WTC11 (cell line): ENCODE measurements around the gene HSPB6. TPM values are rescaled to one million over a fixed set of nuclear protein-coding genes. Genes with fewer than 3 reads are reported as not detected.

Experiments used
- ATAC-seq: fragments of 200-7000 bp; cut with Tn5 transposase; 2 replicates; pipeline ENCODE4 v1.10.0; 2021; ENCODE audit warnings: mild to moderate bottlenecking, moderate library complexity
- CTCF ChIA-PET: fragments of 300-600 bp; sonication (Branson Sonifier 250); formaldehyde crosslinking; loops from one replicate; lab custom pipeline; 2021; ENCODE audit warnings: antibody characterized with exemption; lab: Charles Lee
- POLR2A ChIA-PET: fragments of 350-600 bp; sonication (Branson Sonifier 250); formaldehyde crosslinking; loops from one replicate; lab custom pipeline; 2021; ENCODE audit warnings: antibody characterized with exemption; lab: Charles Lee
- DNase-seq: peaks from one replicate; pipeline ENCODE4 v3.0.0; 2021; ENCODE audit warnings: low spot score
- H3K27ac Mint-ChIP-seq: 2 replicates; pipeline ENCODE4 v1.8.0; 2021; ENCODE audit warnings: mixed read lengths
- H3K27me3 Mint-ChIP-seq: 2 replicates; pipeline ENCODE4 v1.8.0; 2021; ENCODE audit warnings: low read depth, mild to moderate bottlenecking, moderate library complexity, mixed read lengths
- H3K36me3 Mint-ChIP-seq: 2 replicates; pipeline ENCODE4 v1.8.0; 2021; ENCODE audit warnings: mixed read lengths
- H3K4me1 Mint-ChIP-seq: 2 replicates; pipeline ENCODE4 v1.8.0; 2022; ENCODE audit warnings: mixed read lengths
- H3K4me3 Mint-ChIP-seq: 2 replicates; pipeline ENCODE4 v1.8.0; 2021; ENCODE audit warnings: mild to moderate bottlenecking, moderate library complexity, mixed read lengths
- H3K9me3 Mint-ChIP-seq: 2 replicates; pipeline ENCODE4 v1.8.0; 2021; ENCODE audit warnings: mixed read lengths
- EMX1 ChIP-seq: fragments of 250-450 bp; sonication (Bioruptor Pico); IDR thresholded peaks from 2 replicates; pipeline ENCODE4 v1.8.0; 2021; ENCODE audit warnings: mild to moderate bottlenecking
- ESRRA ChIP-seq: sonication (generic); formaldehyde crosslinking; IDR thresholded peaks from 2 replicates; pipeline ENCODE4 v1.8.1; 2022; ENCODE audit warnings: mild to moderate bottlenecking, missing genetic modification reagents, borderline replicate concordance
- FOXP1 ChIP-seq: sonication (generic); formaldehyde crosslinking; IDR thresholded peaks from 2 replicates; pipeline ENCODE4 v1.8.0; 2022; ENCODE audit warnings: missing genetic modification reagents, mild to moderate bottlenecking, moderate library complexity, borderline replicate concordance
- HMGXB4 ChIP-seq: sonication (generic); formaldehyde crosslinking; IDR thresholded peaks from 2 replicates; pipeline ENCODE4 v1.8.1; 2023; ENCODE audit warnings: mild to moderate bottlenecking, moderate library complexity, missing genetic modification reagents
- IRF1 ChIP-seq: sonication (generic); formaldehyde crosslinking; IDR thresholded peaks from 2 replicates; pipeline ENCODE4 v1.8.0; 2023; ENCODE audit warnings: missing genetic modification reagents
- MAX ChIP-seq: sonication (generic); formaldehyde crosslinking; IDR thresholded peaks from 2 replicates; pipeline ENCODE4 v1.8.0; 2022; ENCODE audit warnings: mild to moderate bottlenecking, missing genetic modification reagents
- MXD4 ChIP-seq: fragments of 250-450 bp; sonication (Bioruptor Pico); IDR thresholded peaks from 2 replicates; pipeline ENCODE4 v1.8.0; 2021; ENCODE audit warnings: mild to moderate bottlenecking, moderate library complexity, borderline replicate concordance
- NR1H2 ChIP-seq: sonication (generic); formaldehyde crosslinking; IDR thresholded peaks from 2 replicates; pipeline ENCODE4 v1.9.0; 2021; ENCODE audit warnings: mild to moderate bottlenecking, moderate library complexity, missing genetic modification reagents
- RORB ChIP-seq: fragments of 250-450 bp; sonication (Bioruptor Pico); IDR thresholded peaks from 2 replicates; pipeline ENCODE4 v1.9.0; 2021; ENCODE audit warnings: mild to moderate bottlenecking
- SMAD4 ChIP-seq: sonication (generic); formaldehyde crosslinking; IDR thresholded peaks from 2 replicates; pipeline ENCODE4 v1.8.0; 2022; ENCODE audit warnings: mild to moderate bottlenecking, missing genetic modification reagents
- TEAD1 ChIP-seq: sonication (generic); formaldehyde crosslinking; IDR thresholded peaks from 2 replicates; pipeline ENCODE4 v1.8.0; 2022; ENCODE audit warnings: mild to moderate bottlenecking, missing genetic modification reagents
- ZMAT4 ChIP-seq: fragments of 250-450 bp; sonication (Bioruptor Pico); IDR thresholded peaks from 2 replicates; pipeline ENCODE4 v1.9.0; 2021; ENCODE audit warnings: mild to moderate bottlenecking
- ZNF121 ChIP-seq: sonication (generic); formaldehyde crosslinking; IDR thresholded peaks from 2 replicates; pipeline ENCODE4 v1.8.0; 2023; ENCODE audit warnings: missing genetic modification reagents
- ZNF138 ChIP-seq: sonication (generic); formaldehyde crosslinking; conservative IDR thresholded peaks from 2 replicates; pipeline ENCODE4 v1.8.1; 2022; ENCODE audit warnings: mild to moderate bottlenecking, moderate library complexity, missing genetic modification reagents
- ZNF512 ChIP-seq: sonication (generic); formaldehyde crosslinking; IDR thresholded peaks from 2 replicates; pipeline ENCODE4 v1.8.1; 2022; ENCODE audit warnings: missing genetic modification reagents, borderline replicate concordance
- ZNF671 ChIP-seq: fragments of 250-450 bp; sonication (Bioruptor Pico); IDR thresholded peaks from 2 replicates; pipeline ENCODE4 v1.8.0; 2021; ENCODE audit warnings: mild to moderate bottlenecking
- total RNA-seq: library from RNA; stranded (reverse); gene quantifications from 3 replicates; pipeline ENCODE4 v1.2.3, GENCODE V29; 2021
- TF ChIP-seq, protein P1 (sequence below): sonication (generic); formaldehyde crosslinking; IDR thresholded peaks from 2 replicates; pipeline ENCODE4 v1.8.1; 2022; ENCODE audit warnings: low read depth, mild to moderate bottlenecking, moderate library complexity, missing genetic modification reagents, borderline replicate concordance
- TF ChIP-seq, protein P2 (sequence below): sonication (generic); formaldehyde crosslinking; IDR thresholded peaks from 2 replicates; pipeline ENCODE4 v1.8.1; 2023; ENCODE audit warnings: mild to moderate bottlenecking, missing genetic modification reagents, borderline replicate concordance
- TF ChIP-seq, protein P3 (sequence below): sonication (generic); formaldehyde crosslinking; IDR thresholded peaks from 2 replicates; pipeline ENCODE4 v1.8.0; 2023; ENCODE audit warnings: missing genetic modification reagents, mild to moderate bottlenecking, borderline replicate concordance

Gene HSPB6
- total RNA-seq, 1 experiment from 2014 or later: 1.7 TPM

GRCh38 chr19:35733180-35734125 is 23.4 kb downstream of the HSPB6 start (continued):
- TF ChIP-seq HMGXB4 (CRISPR knock-in tag): no peak
- TF ChIP-seq, protein P1, sequence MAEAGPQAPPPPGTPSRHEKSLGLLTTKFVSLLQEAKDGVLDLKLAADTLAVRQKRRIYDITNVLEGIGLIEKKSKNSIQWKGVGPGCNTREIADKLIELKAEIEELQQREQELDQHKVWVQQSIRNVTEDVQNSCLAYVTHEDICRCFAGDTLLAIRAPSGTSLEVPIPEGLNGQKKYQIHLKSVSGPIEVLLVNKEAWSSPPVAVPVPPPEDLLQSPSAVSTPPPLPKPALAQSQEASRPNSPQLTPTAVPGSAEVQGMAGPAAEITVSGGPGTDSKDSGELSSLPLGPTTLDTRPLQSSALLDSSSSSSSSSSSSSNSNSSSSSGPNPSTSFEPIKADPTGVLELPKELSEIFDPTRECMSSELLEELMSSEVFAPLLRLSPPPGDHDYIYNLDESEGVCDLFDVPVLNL: no peak
- TF ChIP-seq, protein P2, sequence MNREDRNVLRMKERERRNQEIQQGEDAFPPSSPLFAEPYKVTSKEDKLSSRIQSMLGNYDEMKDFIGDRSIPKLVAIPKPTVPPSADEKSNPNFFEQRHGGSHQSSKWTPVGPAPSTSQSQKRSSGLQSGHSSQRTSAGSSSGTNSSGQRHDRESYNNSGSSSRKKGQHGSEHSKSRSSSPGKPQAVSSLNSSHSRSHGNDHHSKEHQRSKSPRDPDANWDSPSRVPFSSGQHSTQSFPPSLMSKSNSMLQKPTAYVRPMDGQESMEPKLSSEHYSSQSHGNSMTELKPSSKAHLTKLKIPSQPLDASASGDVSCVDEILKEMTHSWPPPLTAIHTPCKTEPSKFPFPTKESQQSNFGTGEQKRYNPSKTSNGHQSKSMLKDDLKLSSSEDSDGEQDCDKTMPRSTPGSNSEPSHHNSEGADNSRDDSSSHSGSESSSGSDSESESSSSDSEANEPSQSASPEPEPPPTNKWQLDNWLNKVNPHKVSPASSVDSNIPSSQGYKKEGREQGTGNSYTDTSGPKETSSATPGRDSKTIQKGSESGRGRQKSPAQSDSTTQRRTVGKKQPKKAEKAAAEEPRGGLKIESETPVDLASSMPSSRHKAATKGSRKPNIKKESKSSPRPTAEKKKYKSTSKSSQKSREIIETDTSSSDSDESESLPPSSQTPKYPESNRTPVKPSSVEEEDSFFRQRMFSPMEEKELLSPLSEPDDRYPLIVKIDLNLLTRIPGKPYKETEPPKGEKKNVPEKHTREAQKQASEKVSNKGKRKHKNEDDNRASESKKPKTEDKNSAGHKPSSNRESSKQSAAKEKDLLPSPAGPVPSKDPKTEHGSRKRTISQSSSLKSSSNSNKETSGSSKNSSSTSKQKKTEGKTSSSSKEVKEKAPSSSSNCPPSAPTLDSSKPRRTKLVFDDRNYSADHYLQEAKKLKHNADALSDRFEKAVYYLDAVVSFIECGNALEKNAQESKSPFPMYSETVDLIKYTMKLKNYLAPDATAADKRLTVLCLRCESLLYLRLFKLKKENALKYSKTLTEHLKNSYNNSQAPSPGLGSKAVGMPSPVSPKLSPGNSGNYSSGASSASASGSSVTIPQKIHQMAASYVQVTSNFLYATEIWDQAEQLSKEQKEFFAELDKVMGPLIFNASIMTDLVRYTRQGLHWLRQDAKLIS (CRISPR knock-in tag): no peak
- no peak for TF ChIP-seq RORB (CRISPR knock-in tag)
- TF ChIP-seq ZMAT4 (CRISPR knock-in tag): no peak
- no peak for TF ChIP-seq ZNF512 (CRISPR knock-in tag)
- no peak for TF ChIP-seq TEAD1 (CRISPR knock-in tag)
- TF ChIP-seq IRF1 (CRISPR knock-in tag): no peak
- no peak for TF ChIP-seq MXD4 (CRISPR knock-in tag)
- TF ChIP-seq, all 79 proteins: peak for 0

DNA sequence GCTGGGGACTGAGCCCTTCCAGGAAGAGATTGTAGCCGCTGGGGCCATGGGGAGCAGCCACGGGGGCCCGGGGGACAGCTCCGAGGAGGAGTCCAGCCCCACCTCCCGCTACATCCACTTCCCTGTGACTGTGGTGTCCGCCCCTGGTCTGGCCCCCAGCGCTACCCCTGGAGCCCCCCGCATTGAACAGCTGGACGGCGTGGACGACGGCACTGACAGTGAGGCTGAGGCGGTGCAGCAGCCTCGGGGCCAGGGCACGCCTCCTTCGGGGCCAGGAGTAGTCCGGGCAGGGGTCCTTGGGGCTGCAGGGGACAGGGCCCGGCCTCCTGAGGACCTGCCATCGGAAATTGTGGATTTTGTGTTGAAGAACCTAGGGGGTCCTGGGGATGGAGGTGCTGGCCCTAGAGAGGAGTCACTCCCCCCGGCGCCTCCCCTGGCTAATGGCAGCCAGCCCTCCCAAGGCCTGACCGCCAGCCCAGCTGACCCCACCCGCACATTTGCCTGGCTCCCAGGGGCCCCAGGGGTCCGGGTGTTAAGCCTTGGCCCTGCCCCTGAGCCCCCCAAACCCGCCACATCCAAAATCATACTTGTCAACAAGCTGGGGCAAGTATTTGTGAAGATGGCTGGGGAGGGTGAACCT is 24.2 kb downstream of the HSPB6 start:
- H3K9me3 Mint-ChIP-seq: no peaks in the 10 kb centered on the region
- no peak for DNase-seq
- H3K4me1 Mint-ChIP-seq: 0 out of 2 replicates have a peak, but pooled peaks cover 2% of the 10 kb centered on the region
- H3K27me3 Mint-ChIP-seq: no peaks in the 10 kb centered on the region
- H3K36me3 Mint-ChIP-seq: peaks cover 55% of the 10 kb centered on the region
- ChIA-PET CTCF (no interaction called here), POLR2A (no interaction called here)
- no peak overlapping the region for H3K27ac Mint-ChIP-seq
- H3K4me3 Mint-ChIP-seq: no peak overlapping the region
- no peak for ATAC-seq
- no peak for TF ChIP-seq FOXP1 (CRISPR knock-in tag)
- TF ChIP-seq ZNF671 (CRISPR knock-in tag): no peak
- TF ChIP-seq SMAD4 (CRISPR knock-in tag): no peak
- no peak for TF ChIP-seq NR1H2 (CRISPR knock-in tag)
- no peak for TF ChIP-seq ZNF138 (CRISPR knock-in tag)
- TF ChIP-seq RORB (CRISPR knock-in tag): no peak
- TF ChIP-seq ESRRA (CRISPR knock-in tag): no peak
- TF ChIP-seq EMX1 (CRISPR knock-in tag): no peak
- no peak for TF ChIP-seq MAX
- no peak for TF ChIP-seq ZNF121 (CRISPR knock-in tag)
- TF ChIP-seq, protein P3, sequence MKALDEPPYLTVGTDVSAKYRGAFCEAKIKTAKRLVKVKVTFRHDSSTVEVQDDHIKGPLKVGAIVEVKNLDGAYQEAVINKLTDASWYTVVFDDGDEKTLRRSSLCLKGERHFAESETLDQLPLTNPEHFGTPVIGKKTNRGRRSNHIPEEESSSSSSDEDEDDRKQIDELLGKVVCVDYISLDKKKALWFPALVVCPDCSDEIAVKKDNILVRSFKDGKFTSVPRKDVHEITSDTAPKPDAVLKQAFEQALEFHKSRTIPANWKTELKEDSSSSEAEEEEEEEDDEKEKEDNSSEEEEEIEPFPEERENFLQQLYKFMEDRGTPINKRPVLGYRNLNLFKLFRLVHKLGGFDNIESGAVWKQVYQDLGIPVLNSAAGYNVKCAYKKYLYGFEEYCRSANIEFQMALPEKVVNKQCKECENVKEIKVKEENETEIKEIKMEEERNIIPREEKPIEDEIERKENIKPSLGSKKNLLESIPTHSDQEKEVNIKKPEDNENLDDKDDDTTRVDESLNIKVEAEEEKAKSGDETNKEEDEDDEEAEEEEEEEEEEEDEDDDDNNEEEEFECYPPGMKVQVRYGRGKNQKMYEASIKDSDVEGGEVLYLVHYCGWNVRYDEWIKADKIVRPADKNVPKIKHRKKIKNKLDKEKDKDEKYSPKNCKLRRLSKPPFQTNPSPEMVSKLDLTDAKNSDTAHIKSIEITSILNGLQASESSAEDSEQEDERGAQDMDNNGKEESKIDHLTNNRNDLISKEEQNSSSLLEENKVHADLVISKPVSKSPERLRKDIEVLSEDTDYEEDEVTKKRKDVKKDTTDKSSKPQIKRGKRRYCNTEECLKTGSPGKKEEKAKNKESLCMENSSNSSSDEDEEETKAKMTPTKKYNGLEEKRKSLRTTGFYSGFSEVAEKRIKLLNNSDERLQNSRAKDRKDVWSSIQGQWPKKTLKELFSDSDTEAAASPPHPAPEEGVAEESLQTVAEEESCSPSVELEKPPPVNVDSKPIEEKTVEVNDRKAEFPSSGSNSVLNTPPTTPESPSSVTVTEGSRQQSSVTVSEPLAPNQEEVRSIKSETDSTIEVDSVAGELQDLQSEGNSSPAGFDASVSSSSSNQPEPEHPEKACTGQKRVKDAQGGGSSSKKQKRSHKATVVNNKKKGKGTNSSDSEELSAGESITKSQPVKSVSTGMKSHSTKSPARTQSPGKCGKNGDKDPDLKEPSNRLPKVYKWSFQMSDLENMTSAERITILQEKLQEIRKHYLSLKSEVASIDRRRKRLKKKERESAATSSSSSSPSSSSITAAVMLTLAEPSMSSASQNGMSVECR (CRISPR knock-in tag): no peak
